Measurements from ENCODE around the gene RHBDD2.
"Not testable (repeated sequence)": the region's sequence is repeated elsewhere in the genome, so short reads cannot be mapped to it uniquely, and the experiment has no call there.

RHBDD2 gene

DNA sequence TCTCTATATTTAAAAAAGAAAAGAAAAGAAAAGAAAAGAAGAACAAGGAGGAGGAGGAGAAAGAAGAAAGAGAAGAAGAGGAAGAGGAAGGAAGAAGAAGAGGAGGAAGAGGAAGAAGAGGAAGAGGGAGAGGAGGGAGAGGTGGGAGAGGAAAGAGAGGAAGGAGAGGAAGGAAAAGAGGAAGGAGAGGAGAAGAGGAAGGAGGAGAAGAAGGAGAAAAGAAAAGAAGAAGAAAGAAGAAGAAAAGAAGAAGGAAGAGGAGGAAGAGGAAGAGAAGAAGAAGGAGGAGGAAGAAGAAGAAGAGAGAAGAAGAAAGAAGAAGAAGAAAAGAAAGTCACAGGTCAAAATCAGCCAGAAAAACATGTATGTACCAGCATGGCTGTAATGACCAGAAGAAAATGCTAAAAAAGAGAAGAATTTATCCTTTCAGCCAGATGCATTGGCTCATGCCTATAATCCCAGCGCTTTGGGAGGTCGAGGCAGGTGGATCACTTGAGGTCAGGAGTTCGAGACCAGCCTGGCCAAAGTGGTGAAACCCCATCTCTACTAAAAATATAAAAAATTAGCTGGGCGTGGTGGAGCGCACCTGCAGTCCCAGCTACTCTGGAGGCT is 30.8 kb downstream of the RHBDD2 start:
- Histone ChIP-seq H3K9ac (ENCODE audit: insufficient read length, low read depth) (no peak overlapping the region), H3K36me3 (ENCODE audit: insufficient read depth, insufficient read length, low read length) (no peaks in the 10 kb centered on the region), H3K4me1 (ENCODE audit: insufficient read depth, insufficient read length) (peaks cover 3% of the 10 kb centered on the region), H3K9me3 (ENCODE audit: insufficient read depth, low read length) (no peaks in the 10 kb centered on the region), H3K4me3 (ENCODE audit: insufficient read length, low read depth) (no peak overlapping the region), H3K27me3 (ENCODE audit: insufficient read depth, insufficient read length) (no peaks in the 10 kb centered on the region)
- DNase-seq (ENCODE audit: low read depth, low spot score), result no peak
- TF ChIP-seq YY1 (IDR thresholded peaks at IDR 0.05; ENCODE audit: insufficient read depth, insufficient read length) (no peak), SUZ12 (IDR thresholded peaks at IDR 0.05; ENCODE audit: extremely low read depth, insufficient read depth, insufficient read length) (no peak), ZNF274 (IDR thresholded peaks at IDR 0.05; ENCODE audit: low read depth, low read length) (no peak)

DNA sequence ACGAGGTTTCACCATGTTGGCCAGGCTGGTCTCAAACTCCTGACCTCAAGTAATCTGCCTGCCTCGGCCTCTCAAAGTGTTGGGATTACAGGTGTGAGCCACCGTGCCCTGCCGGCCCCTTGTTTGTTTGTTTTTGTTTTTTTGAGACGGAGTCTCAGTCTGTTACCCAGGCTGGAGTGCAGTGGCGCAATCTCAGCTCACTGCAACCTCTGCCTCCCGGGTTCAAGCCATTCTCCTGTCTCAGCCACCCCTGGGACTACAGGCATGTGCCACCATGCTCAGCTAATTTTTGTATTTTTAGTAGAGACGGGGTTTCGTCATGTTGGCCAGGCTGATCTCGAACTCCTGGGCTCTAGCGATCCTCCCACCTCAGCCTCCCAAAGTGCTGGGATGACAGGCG is 32.4 kb downstream of the RHBDD2 start:
- H3K4me3 ChIP-seq (ENCODE audit: insufficient read length, low read depth); H3K4me1 ChIP-seq (ENCODE audit: insufficient read depth, insufficient read length); H3K27me3 ChIP-seq (ENCODE audit: insufficient read depth, insufficient read length); H3K9me3 ChIP-seq (ENCODE audit: insufficient read depth, low read length); H3K9ac ChIP-seq (ENCODE audit: insufficient read length, low read depth); DNase-seq (ENCODE audit: low read depth, low spot score); H3K36me3 ChIP-seq (ENCODE audit: insufficient read depth, insufficient read length, low read length): not testable (repeated sequence)

DNA sequence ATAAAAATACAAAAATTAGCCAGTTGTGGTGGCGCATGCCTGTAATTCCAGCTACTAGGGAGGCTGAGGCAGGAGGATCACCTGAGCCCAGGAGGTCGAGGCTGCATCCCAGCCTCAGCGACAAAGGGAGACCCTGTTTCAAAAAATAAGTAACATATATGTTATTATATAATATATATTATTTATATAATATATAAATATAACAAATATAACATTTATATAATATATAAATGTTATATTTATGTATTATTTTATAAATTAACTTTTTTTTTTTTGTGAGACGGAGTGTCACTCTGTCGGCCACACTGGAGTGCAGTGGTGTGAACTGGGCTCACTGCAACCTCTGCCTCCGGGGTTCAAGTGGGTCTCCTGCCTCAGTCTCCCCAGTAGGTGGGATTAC is 34.6 kb downstream of the RHBDD2 start:
- Histone ChIP-seq H3K9ac (ENCODE audit: insufficient read length, low read depth) (no peak overlapping the region), H3K9me3 (ENCODE audit: insufficient read depth, low read length) (no peaks in the 10 kb centered on the region), H3K4me1 (ENCODE audit: insufficient read depth, insufficient read length) (peaks cover under 1% of the 10 kb centered on the region), H3K27me3 (ENCODE audit: insufficient read depth, insufficient read length) (no peaks in the 10 kb centered on the region), H3K36me3 (ENCODE audit: insufficient read depth, insufficient read length, low read length) (peaks cover 3% of the 10 kb centered on the region), H3K4me3 (ENCODE audit: insufficient read length, low read depth) (no peak overlapping the region)
- DNase-seq (ENCODE audit: low read depth, low spot score), result no peak
- no peak for TF ChIP-seq ZNF274 (IDR thresholded peaks at IDR 0.05; ENCODE audit: low read depth, low read length)
- TF ChIP-seq SUZ12 (IDR thresholded peaks at IDR 0.05; ENCODE audit: extremely low read depth, insufficient read depth, insufficient read length), result no peak
- no peak for TF ChIP-seq YY1 (IDR thresholded peaks at IDR 0.05; ENCODE audit: insufficient read depth, insufficient read length)

DNA sequence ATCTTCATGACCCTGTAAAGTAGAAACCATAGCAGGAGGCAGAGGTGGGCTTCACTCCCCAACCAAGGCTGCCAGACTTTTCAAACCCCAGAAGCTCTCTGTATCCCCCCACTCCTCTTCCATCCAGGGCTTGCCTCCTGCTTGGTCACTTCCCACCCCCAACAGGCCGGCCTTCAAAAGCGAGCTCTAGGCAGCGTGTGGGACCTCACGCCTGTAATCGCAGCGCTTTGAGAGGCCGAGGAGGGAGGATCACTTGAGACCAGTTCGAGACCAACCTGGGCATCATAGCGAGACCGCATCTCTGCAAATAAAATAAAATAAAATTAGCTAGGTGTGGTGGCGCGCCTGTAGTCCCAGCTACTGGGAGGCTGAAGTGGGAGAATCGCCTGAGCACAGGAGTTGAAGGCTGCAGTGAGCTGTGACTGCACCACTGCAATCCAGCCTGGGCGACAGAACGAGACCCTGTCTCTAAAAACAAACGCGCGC is 35.4 kb downstream of the RHBDD2 start:
- H3K4me1 ChIP-seq (ENCODE audit: insufficient read depth, insufficient read length), result peaks cover 4% of the 10 kb centered on the region
- no peaks in the 10 kb centered on the region for H3K9me3 ChIP-seq (ENCODE audit: insufficient read depth, low read length)
- peak overlapping the region; percentile 89 for H3K9ac ChIP-seq (ENCODE audit: insufficient read length, low read depth)
- peaks cover 5% of the 10 kb centered on the region for H3K36me3 ChIP-seq (ENCODE audit: insufficient read depth, insufficient read length, low read length)
- no peaks in the 10 kb centered on the region for H3K27me3 ChIP-seq (ENCODE audit: insufficient read depth, insufficient read length)
- no peak for DNase-seq (ENCODE audit: low read depth, low spot score)
- TF ChIP-seq YY1 (IDR thresholded peaks at IDR 0.05; ENCODE audit: insufficient read depth, insufficient read length) (no peak), ZNF274 (IDR thresholded peaks at IDR 0.05; ENCODE audit: low read depth, low read length) (no peak), SUZ12 (IDR thresholded peaks at IDR 0.05; ENCODE audit: extremely low read depth, insufficient read depth, insufficient read length) (no peak)
- H3K4me3 ChIP-seq (ENCODE audit: insufficient read length, low read depth), result peak overlapping the region; percentile 89

DNA sequence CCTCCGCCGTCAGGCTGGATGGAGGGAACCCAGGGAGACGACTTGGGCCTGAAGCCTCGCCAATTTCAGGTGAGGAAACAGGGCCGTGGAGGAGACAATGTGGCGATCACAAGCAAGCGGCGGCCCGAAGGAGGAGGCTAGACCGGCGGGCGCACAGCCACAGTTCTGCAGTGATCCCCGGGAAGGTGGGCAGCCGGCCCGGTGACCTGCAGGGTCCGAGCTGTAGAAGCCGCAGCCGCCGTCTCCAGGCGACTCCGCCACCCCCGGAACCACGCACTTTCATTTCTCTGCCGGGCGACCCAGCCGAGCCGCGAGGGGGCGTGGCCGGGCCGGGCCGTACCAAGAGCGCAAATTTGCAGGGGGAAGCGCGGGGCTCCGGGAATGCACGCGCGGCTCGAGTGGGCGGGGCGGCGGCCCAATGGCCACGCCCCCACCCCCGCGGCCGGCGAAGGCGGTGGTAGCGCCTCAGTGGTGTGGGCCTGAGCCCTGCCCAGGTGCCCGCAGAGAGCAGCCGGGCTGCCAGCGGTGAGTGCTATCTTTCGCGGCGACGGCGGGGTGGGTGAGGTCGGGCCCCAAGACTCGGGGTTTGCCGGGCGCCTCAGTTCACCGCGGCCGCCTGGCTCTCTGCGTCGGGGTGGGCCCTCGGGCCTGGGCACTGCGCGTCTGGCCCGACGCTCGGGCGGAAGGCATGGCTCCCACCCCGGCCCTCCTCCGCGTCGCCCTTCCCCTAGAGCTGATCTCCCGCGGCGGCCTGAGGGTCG is 36.0 kb downstream of the RHBDD2 start, which contains the start of gene POR:
POR (plus strand) TSS at position 501 of the 761 bp plus-strand sequence. CDS start 38,847 bp downstream, outside the sequence.
- peak within 1 kb of the TSS; percentile 89 for H3K4me3 ChIP-seq (ENCODE audit: insufficient read length, low read depth)
- H3K9ac ChIP-seq (ENCODE audit: insufficient read length, low read depth), result peak within 1 kb of the TSS; percentile 95
- H3K27me3 ChIP-seq (ENCODE audit: insufficient read depth, insufficient read length), result no peaks in the 10 kb centered on the region
- H3K4me1 ChIP-seq (ENCODE audit: insufficient read depth, insufficient read length), result peaks cover 4% of the 10 kb centered on the region
- H3K36me3 ChIP-seq (ENCODE audit: insufficient read depth, insufficient read length, low read length), result peaks cover 5% of the 10 kb centered on the region
- DNase-seq (ENCODE audit: low read depth, low spot score), result peak; percentile 90
- no peak for TF ChIP-seq SUZ12 (IDR thresholded peaks at IDR 0.05; ENCODE audit: extremely low read depth, insufficient read depth, insufficient read length)
- H3K9me3 ChIP-seq (ENCODE audit: insufficient read depth, low read length), result no peaks in the 10 kb centered on the region

DNA sequence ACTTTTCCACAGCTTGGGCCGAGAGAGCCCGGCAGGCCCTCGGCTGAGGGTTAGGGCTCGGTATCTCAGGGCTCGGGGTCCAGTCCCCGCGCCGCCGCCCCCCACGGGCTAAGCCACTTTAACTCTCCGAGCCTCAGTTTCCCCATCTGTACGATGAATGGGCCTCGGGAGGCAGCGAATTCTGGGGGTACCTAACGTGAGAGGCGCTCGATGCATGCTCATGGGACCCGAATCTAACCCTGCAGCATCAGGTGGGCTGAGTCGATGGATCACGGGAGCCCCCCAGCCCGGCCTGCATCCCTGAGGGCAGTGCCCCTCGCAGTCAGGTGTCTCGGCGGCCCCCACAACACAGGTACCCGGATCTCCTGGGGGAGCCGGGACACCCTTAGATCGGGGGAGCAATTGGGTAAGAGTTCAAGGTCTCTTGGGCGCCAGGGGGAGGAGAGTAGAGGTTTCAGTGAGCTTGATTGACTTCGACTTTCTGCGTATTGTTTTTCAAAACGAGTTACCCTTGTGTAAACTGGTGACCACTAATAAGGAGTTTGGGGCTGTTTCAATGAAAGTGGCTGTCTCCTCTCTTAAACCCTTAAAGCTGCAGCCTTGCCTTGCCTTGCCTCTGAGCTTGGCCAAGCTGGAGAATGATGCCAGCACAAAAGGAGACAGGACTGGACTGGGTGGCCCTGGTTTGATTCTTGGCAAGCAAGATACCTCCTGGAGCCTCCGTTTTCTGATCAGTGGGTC is 36.8 kb downstream of the RHBDD2 start:
- Histone ChIP-seq H3K9me3 (ENCODE audit: insufficient read depth, low read length) (no peaks in the 10 kb centered on the region), H3K9ac (ENCODE audit: insufficient read length, low read depth) (peak overlapping the region; percentile 95), H3K4me3 (ENCODE audit: insufficient read length, low read depth) (peak overlapping the region; percentile 89), H3K36me3 (ENCODE audit: insufficient read depth, insufficient read length, low read length) (peaks cover 6% of the 10 kb centered on the region), H3K4me1 (ENCODE audit: insufficient read depth, insufficient read length) (peaks cover 4% of the 10 kb centered on the region), H3K27me3 (ENCODE audit: insufficient read depth, insufficient read length) (no peaks in the 10 kb centered on the region)
- no peak for TF ChIP-seq ZNF274 (IDR thresholded peaks at IDR 0.05; ENCODE audit: low read depth, low read length)
- DNase-seq (ENCODE audit: low read depth, low spot score), result no peak

DNA sequence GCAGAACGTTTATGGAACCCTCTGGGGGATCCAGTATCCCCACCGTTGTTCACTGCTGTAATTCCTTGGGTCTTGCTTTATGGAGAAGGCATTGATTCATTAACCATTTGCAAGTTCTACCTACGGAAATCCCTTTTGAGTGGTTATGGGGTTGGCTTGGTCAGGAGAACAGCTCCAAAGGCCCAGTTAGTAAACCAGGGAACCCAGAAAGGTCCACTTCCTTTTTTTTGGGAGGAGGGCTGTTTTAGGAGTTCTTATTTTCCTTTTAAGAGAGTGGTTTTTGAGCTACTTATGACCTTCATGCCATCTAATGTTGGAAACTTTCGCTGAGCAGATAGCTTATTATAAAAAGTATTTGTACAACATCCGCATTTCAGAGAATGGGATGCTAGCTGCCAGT is 37.4 kb downstream of the RHBDD2 start:
- H3K4me3 ChIP-seq (ENCODE audit: insufficient read length, low read depth), result peak overlapping the region; percentile 89
- TF ChIP-seq SUZ12 (IDR thresholded peaks at IDR 0.05; ENCODE audit: extremely low read depth, insufficient read depth, insufficient read length), result no peak
- TF ChIP-seq ZNF274 (IDR thresholded peaks at IDR 0.05; ENCODE audit: low read depth, low read length), result no peak
- no peak for TF ChIP-seq YY1 (IDR thresholded peaks at IDR 0.05; ENCODE audit: insufficient read depth, insufficient read length)
- peaks cover 11% of the 10 kb centered on the region for H3K36me3 ChIP-seq (ENCODE audit: insufficient read depth, insufficient read length, low read length)
- peak overlapping the region; percentile 95 for H3K9ac ChIP-seq (ENCODE audit: insufficient read length, low read depth)
- H3K4me1 ChIP-seq (ENCODE audit: insufficient read depth, insufficient read length), result peaks cover 4% of the 10 kb centered on the region
- H3K27me3 ChIP-seq (ENCODE audit: insufficient read depth, insufficient read length), result no peaks in the 10 kb centered on the region
- H3K9me3 ChIP-seq (ENCODE audit: insufficient read depth, low read length), result no peaks in the 10 kb centered on the region
- no peak for DNase-seq (ENCODE audit: low read depth, low spot score)

All from NT2/D1 (cell line).